Cerebellar cortex (tissue), 1 donor: ENCODE results near the gene KLHL6.
"Not testable (repeated sequence)": the region's sequence is repeated elsewhere in the genome, so short reads cannot be mapped to it uniquely, and the experiment has no call there.

Source experiments
- DNase-seq: peaks from one replicate; pipeline ENCODE4 v3.0.0-alpha.2; 2015; ENCODE audit warnings: low spot score

The KLHL6 gene

GRCh38 chr3:183447206-183448001 is 108.1 kb downstream of the KLHL6 start:
- DNase-seq, result peak; percentile 96

- DNase-seq, result no peak
These were observed 108.7 kb downstream of the KLHL6 start for GRCh38 chr3:183446838-183447205.

DNA sequence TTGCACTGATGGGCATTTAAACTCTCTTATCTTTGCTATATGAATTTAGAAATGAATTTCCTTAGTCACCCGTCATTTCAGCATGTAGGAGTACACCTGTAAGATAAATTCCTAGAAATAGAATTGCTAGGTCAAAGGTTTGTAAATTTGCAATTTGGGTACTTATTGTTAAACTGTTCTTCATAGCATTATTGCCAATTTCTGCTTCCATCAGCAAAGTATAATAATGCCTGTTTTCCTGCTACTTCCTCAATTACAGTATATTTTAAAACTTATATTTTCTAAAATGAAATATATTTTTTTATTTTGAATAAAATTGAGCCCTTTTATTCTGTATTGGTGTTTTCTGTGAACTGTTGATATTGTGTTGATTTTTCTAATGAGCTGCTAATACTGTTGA is 110.8 kb downstream of the KLHL6 start:
- no peak for DNase-seq

DNA sequence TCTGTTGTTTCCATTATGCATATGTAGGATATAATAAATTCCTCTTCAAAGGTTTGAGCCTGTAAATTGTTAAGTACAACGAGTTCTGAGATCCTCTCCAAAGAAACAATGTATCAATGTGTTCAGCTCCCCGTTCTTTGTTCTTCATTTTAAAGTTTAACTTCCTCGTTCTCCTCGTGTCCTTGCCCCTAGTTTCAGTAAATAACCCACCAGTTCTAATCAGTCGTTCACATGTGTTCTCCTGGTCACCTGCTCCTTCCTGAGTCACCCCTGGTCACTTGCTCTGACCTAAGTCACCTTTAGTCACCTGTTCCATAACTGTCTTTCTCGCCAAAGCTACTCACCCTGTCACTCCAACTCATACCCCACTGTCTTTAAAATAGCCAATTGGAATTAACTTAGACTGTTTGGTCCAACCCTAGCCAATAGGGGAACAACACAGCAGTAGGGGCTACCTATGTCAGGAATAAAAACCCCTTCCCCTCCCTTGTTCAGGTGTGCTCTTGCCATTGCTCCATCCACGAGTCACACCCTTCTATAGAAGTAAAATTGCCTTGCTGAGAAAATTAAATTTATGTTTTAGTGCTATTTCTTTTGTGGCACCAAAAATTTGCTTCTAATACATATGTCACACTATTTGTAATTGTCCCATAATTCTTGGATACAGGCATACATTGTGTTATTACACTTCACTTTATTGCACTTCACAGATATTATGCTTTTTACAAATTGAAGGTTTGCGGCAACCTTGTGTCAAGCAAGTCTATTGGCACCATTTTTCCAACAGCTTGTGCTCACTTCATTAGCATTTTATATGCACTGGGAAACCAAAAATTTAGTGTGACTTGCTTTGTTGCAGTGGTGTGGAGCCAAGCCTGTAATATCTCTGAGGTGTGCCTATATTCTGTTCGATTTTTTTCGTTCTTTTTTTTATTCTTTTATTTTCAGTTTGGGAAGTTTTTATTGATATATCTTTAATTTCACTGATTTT is 111.8 kb downstream of the KLHL6 start:
- no peak for DNase-seq

DNA sequence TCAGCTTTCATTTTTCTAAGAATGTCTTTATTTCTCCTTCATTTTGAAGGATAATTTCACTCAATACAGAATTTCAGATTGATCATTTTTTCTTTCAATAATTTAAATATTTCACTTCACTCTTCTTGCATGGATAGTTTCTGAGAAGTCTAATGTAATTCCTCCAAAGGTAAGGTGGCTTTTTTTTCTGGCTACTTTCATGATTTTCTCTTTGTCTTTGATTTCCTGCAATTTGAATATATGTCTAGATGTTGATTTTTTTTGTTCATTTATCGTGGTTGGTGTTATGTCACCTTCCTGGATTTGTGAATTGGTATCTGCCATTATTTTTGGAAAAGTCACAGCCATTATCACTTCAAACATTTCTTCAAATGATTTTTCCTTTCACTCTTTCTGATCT is 112.5 kb downstream of the KLHL6 start:
- DNase-seq, result no peak

GRCh38 chr3:183440521-183440920 is 115.0 kb downstream of the KLHL6 start:
- DNase-seq, result not testable (repeated sequence)

GRCh38 chr3:183439515-183439914 is 116.0 kb downstream of the KLHL6 start:
- DNase-seq, result no peak

DNA sequence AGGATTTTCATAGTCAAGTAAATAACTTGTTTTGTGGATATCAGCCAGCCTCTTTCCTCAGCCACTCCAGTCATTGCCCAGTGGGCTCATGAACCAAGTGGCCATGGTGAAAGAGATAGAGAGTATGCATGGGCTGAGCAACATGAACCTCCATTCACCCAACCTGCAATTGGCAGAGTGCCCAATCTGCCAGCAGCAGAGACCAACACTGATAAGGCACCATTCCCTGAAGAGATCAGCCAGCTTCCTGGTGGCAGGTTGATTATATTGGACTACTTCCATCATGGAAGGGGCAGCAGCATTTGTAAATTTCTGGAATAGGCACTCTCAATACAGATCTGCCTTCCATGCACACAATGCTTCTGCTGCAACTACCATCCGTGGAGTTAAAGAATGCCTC is 116.8 kb downstream of the KLHL6 start:
- no peak for DNase-seq

- DNase-seq, result no peak
These were observed 117.6 kb downstream of the KLHL6 start for GRCh38 chr3:183437666-183438564.
